Ramos (cell line): ENCODE measurements around the gene PAM.
"Not testable (repeated sequence)": the region's sequence is repeated elsewhere in the genome, so short reads cannot be mapped to it uniquely, and the experiment has no call there.

Experiments used
- in situ Hi-C: fragments of 300-500 bp; cut with MboI; formaldehyde crosslinking; loops from one replicate; pipeline ENCODE4 v1.14.3; 2022; ENCODE audit warnings: low sequenced_read_pairs; ENCODE audit not compliant: unreplicated experiment

The PAM gene

DNA sequence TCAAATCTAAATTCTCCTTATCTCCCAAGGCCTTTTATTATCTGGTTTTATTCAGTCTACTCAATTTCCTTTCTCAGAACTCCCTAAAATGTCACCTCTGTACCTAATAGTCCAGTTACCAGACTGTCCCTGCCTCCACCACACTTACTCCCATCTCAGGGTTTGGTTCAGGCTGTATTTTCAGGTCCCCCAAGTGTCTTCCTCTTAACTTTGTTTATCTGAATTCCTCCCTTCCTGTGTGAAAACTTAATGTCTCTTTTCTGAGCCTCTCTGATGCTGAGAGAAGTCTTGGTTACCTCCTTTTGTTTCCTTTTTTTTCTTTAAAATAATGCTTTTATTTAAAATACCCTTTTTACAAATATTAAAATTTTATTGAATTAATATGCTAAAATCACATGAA lies 133.4 kb downstream of the PAM start:
- in situ Hi-C loops = no loop called here

DNA sequence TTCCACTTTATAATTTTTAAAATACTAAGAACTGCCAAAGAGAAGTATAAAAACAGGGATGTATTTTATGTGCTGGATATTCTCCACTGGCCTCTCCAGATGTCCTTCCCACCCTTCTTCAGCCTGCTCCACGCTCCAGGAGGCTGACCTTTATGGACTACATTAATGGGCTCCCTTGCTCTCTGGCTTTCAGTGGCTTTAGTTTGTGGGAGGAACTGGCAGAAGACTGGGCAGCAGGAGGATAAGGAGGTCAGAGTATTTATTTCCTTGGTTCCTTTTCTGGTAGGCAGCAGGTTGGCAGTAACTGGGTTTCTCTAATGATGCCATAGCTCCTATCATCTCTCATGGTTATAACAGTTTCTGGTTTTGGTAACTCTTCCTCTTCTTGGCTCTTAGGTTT lies 133.9 kb downstream of the PAM start:
- in situ Hi-C loops = no loop called here

GRCh38 chr5:102890133-102890532 lies 135.0 kb downstream of the PAM start:
- in situ Hi-C loops = no loop called here

- in situ Hi-C loops = no loop called here
Measured at GRCh38 chr5:102891175-102891574, 136.1 kb downstream of the PAM start.

- in situ Hi-C loops = no loop called here
Measured at GRCh38 chr5:102893942-102894341, 138.8 kb downstream of the PAM start.

GRCh38 chr5:102895234-102895633 lies 140.1 kb downstream of the PAM start:
- in situ Hi-C loops = no loop called here

DNA sequence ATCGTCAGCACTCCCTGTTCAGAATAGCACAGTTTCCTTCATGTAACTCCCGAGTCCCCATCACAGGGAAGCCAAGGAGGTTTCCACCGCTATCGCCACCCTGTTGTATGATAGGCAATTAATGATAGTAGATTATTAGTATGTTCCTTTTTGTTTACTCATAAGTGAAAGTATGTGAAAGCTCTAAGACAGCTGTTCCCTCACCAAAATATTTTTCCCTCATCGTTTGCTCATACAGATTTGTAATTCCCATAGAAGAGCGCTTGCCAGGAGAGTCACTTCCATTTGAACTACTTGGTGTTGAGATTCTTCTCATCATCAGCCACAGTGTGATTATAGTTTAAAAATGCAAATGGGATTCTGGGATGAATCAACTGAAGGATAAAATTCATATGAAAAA lies 140.9 kb downstream of the PAM start:
- in situ Hi-C loops = no loop called here

DNA sequence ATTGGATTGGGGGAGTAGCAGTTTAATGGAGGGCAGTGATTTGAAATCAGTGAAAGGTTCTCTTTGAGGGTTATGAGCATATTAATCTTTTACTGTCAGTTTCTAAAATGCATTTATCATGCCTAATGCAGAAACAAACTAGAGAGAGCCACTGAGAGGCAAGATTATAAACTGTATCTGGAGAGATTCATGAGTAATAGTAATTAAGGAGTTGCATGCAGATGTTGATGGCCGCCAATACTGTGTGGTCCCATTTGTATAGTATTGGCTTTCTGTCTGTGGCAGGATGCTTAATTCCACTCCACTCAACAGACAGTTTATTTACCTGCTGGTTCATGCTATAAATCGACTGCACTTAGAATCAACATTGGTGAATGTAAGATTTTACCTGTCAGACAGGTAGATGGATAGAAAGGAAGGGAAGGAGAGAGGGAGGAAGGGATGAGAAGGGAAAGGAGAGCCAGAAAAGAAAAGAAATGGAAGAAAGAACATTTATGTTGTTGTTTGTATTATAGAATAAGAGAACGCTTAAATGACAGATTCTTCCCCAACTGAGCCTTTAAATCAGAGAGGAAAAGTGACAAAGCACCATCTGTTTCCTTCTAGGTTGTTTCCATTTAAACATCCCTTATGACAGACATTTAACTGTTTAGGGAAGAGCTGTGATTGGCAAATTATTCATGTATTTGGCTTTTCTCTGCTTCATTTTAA lies 146.5 kb downstream of the PAM start:
- in situ Hi-C loops = no loop called here

DNA sequence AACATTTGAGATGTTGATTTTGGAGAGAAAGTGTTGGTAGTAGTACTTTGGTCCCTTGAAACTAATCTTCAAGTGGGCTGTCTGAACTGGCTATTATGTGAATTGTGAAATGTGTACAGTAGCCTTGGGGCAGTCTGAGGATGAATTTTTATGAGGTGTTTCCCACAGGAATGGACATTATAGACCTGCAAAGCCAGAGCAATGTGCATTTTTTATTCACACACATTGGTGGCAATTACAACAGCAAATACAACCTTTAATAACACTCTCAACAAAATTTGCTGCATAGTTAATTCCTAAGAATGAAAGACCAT lies 147.0 kb downstream of the PAM start:
- in situ Hi-C loops = no loop called here

- in situ Hi-C loops = no loop called here
Measured at GRCh38 chr5:102902647-102903046, 147.5 kb downstream of the PAM start.

GRCh38 chr5:102903074-102903871 lies 148.2 kb downstream of the PAM start:
- in situ Hi-C loops = no loop called here

DNA sequence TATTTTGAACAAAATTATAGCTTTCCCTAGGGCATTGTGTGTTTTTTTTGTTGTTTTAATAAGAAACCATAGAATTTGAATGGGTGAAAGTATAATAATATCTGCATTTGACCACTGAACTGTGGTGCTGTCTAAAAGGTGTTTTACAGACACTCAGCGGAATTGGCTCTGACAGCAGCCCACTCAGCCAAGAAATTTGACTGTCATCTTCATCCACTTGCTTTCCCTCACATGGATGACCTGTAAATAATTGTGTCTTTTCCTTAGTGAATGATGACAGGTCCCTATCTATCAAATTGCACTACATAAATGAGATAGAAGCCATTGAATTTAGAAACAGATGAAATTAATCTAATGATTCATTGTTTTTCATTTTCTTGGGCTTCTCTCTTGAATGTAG lies 150.0 kb downstream of the PAM start:
- in situ Hi-C loops = no loop called here

GRCh38 chr5:102907099-102907498 lies 152.0 kb downstream of the PAM start:
- in situ Hi-C loops = not testable (repeated sequence)

- in situ Hi-C loops = no loop called here
Measured at GRCh38 chr5:102910240-102911226, 155.4 kb downstream of the PAM start.

DNA sequence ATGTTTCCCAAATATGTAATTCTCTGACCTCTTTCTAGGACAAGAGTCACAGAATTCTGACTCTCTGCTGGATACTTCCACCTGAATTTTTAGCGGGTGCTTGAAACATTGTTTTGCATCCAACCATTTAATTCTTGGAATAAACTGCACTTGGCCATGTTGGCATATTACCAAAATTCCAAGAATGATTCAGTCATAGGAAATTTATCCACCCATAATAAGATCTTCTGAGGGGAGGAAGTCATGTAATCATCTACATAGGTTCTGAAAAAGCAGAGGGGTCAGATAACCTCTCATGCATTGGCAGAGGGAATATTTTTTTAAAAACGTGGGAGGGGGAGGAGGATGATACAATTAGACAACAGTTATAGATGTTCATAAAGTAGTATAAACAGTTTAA lies 156.9 kb downstream of the PAM start:
- in situ Hi-C loops = no loop called here

DNA sequence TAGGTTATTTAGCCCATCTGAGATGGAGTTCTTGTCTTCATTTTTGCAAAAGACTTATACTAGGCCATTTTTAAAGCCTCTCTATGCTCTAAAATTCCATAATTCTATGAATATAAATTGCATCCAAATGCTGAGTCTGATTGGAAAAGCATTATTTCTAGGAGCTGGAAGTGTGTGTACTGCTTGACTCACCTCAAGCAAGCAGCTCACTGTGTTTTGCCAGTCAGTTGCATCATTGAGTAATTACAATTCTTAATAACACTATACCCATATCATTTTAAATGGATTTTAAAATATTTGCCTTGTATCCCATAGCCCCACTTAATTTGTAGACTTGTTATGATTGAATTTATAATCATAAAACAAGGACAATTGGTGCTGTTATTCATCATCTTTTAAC lies 161.0 kb downstream of the PAM start:
- in situ Hi-C loops = no loop called here

DNA sequence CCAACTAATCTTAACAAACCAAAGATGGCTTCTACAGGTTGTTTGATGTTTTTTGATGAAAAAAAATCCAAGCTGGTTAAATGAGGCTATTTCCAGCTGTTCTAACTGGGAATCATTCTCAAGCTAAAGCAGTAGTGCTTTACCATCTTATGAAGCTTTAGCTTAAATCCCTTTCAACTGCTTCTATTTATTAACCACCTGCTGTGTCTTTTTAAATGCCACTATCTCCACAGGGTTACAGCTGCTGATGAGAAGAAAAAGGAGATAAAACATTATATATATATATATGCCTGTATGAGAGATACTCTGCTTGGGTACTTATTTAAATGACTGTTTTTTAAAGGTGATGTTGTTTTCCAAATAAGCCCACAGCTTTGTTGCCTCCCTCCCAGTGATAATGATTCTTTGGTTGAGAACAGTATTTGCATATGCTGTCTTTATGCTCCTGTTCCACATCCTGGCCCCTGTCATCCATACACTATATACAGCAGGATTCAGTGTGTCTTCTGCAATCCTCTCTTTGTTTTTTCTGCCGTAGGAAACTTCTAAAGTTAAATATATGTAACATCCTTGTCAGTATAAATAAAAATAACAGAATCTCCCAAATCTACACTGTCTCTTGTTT lies 164.0 kb downstream of the PAM start:
- in situ Hi-C loops = no loop called here

DNA sequence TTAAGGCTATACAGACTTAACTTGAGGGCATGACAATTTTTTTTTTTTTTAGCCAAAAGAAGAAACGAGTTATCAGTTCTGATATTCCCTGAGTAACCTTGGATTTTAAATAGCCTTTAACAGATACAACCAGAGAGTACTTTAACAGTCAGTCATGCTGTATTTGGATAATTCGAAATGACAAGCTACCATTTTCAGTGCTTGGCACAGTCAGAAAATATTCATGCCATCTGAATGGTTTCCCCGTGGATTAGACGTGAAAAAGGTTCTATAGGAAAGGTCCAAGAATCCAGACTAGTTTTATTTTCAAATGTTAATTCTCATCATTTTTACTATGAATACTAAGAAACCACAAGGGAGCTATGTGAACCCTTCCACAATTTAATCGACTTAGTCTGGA lies 165.7 kb downstream of the PAM start:
- in situ Hi-C loops = no loop called here

- in situ Hi-C loops = no loop called here
Measured at GRCh38 chr5:102921341-102922044, 166.4 kb downstream of the PAM start.
